Urothelium cell line (cell line): Measurements from ENCODE around the gene LINC01488.

Experiments used
- DNase-seq: peaks from one replicate; pipeline ENCODE4 v3.0.0; 2011; ENCODE audit warnings: low spot score, mixed read lengths
- FAIRE-seq: peaks from 2 replicates; lab custom pipeline; 2011; peaks lifted over from hg19 to GRCh38; lab: Jason Lieb, UNC

The LINC01488 gene

GRCh38 chr11:69489746-69490365, 8.4 kb downstream of the LINC01488 start:
- DNase-seq: no peak
- FAIRE-seq: no peak

GRCh38 chr11:69490516-69490915, 9.1 kb downstream of the LINC01488 start:
- no peak for DNase-seq
- FAIRE-seq: no peak

DNA sequence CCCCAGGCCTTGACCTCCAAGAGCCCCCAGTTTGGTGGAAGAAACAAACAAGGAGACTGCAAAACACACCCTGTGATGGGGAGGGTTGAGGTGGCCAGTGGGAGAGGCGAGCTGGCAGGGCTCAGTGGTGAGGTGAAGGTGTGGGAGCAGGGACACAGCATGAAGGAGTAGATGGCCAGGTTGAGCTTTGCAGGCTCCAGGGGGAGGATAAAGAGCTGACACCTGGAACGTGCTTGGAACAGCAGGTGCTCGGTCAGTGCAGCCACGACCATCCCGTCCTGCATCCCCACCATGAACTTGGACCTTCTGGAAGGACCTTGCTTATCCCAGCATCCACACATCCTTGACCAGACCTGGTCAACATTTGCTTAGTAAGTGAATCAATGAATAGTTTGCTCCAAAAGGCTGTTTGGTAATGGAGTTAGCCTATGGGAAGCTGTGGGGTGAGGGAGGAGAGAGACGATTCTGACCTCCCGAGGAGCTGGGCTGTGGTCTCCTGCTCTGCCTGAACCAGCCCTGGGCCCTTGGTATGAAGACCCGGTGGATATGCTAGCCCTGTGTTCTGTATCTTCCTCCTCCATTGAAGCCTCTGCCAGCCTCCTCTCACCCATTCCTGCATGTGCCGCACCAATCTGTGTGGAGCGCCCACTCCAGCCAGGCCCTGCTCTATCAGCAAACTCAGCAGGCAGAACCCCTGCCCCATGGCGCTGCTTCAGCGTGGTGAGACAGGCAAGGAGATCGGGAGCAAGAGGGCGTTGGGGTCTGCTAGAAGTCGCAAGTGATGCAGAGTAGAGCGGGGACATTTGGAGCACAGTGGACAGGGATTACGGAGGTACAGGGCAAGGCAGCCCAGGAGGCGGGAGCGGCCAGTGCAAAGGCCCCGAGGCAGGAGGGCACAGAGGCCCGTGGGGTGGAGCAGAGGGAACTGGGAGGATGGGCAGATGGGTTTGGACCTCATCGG, 9.9 kb downstream of the LINC01488 start:
- FAIRE-seq (no peak), DNase-seq (no peak)

DNA sequence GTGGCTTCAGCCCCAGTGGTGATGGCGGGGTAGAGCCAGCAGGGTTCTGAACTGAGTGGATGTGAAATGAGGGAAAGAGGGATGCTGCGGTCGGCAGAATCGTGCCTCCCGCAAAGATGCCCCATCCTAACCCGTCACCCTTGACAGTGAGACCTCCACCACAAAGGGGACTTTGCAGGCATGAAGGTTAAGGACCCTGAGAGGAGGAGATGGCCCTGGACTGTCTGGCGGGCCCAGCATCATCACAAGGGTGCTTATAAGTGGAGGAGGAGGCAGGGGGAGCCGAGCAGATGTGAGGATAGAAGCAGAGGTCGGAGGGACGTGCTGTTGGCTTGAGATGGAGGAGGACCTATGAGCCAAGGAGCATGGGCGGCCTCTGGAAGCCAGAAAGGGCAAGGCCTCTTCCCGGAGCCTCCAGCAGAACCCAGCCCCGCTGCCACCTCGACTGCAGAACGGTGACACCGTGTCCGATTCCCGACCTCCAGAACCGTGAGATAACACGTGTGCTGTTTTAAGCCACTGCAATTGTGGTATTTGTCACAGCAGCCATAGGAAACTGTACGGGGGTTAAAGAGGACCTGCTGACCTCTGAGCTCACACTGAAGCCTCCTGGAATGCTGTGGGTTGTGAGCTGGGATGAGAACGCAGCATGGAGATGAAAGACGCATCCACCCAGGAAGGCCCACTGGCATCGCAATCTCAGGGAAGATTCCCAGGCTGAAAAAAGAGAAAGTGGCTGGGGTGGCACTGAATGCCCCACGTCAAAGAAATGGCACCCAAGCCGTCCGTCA, 10.9 kb downstream of the LINC01488 start:
- no peak for FAIRE-seq
- DNase-seq: no peak

- FAIRE-seq (no peak), DNase-seq (no peak)
These were observed 12.7 kb downstream of the LINC01488 start for GRCh38 chr11:69493931-69494821.

- FAIRE-seq: no peak
- DNase-seq: no peak
These were observed 13.4 kb downstream of the LINC01488 start for GRCh38 chr11:69494851-69495250.

DNA sequence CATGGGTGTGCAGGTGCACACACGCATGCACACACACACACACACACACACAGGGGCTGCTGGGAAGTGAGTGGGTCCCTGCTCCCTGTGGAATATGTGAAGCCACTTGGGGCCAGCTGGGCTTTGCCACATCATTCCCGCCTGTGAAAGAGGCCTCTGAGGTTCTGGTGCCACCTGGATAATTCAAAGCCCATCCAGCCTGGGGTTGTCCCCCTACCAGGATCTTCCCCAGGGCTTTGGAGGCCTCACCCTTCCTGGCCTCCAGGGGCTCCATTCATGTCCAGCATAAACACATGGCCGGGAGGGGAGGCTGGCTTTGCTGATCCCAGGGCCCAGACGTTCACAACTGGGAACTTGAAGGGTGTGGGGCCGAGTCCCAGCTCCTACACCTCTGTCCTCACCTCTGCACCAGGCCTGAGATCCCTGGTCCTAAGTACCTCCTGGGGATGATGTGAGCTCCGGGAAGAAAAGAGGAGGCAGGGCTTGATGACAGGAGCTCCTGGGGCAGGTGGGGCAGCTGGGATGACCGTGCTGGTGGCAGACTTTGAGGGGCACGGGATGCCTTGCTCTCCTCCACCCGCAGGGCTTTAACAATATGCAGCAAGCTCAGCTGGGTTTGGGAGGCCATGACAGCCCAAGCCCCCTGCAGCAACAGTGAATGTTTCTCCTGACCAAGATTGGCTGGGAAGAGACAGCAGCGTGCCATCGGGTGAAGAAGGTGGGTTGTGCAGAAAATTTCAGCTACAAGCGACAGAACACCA, 14.2 kb downstream of the LINC01488 start:
- peak; percentile 50 for FAIRE-seq
- DNase-seq: no peak

DNA sequence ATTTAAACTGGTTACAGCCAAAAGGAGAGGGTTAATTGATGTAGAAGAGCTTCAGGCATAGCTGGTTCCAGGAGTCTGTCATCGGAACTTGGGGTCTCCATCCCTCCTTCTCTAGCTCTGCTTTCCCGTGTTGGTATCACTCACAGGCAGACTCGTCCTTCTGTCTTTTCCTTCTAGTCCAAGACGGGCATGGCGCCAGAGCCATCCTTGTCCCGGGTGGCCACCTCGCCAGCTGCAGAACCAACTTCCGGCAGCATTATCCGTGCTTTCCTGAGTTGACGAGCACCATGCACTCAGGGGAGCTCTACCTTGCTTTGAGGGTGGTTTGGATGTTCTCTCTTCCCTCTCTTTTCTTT, 14.7 kb downstream of the LINC01488 start:
- FAIRE-seq: peak; percentile 46
- no peak for DNase-seq

DNA sequence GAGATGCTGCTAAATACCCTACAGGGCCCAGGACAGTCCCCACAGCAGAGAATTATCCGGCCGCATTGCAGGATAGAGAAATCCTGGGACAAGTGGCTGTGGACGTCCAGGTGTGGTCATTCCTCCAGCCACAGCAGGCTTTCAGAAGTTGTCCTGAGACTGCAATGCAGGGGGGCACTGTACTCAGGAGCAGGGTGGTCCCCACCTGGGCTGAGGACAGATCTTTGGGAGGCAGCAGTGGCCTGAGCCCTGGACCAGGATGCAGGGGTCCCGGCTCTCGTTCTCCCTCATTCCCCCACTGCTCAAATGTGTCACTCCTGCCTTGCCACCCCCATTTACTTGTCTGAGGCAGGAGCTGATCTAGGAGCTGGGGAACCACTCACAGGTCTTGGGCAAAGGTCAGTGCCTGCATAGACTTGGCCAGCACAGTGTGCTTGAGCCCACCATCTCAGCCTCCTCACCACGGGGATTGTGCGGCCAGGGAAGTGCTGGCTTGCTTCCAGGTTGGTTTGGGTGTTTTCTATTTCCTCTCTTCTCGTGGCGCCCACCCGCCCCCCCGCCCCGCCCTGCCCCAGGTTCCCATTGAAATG, 15.3 kb downstream of the LINC01488 start:
- DNase-seq (no peak), FAIRE-seq (no peak)

DNA sequence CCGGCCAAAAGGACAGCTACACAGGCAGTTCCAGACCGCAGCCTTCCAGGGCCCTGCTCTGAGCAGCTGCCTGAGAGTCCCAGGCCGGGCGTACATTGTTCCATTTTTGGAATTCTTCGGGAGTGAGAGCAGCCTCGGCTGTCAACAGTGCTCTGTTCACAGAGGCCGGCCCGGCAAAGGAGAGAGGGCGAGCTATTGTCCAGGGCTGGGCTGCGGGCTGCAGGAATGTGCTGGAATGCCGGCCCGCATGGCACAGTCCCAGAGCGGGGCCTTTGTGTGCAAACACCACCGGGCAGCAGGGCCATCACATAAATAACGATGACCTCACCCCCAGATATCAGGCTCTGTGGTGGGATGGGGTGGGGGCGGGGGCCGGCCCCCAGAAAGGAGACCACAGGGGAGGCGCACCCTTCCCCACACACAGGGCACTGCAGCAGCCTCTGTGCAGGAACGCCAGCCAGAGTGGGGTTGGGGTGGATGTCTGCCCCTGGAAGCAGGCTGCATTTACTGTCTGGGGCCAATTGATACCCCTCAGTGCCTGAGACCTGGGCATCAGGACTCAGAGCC, 15.8 kb downstream of the LINC01488 start:
- DNase-seq: peak; percentile 97

GRCh38 chr11:69498614-69499175, 17.2 kb downstream of the LINC01488 start:
- DNase-seq (no peak), FAIRE-seq (peak; percentile 98)

More for the DNA sequence above, 15.8 kb downstream of the LINC01488 start:
- peak; percentile 96 for FAIRE-seq

DNA sequence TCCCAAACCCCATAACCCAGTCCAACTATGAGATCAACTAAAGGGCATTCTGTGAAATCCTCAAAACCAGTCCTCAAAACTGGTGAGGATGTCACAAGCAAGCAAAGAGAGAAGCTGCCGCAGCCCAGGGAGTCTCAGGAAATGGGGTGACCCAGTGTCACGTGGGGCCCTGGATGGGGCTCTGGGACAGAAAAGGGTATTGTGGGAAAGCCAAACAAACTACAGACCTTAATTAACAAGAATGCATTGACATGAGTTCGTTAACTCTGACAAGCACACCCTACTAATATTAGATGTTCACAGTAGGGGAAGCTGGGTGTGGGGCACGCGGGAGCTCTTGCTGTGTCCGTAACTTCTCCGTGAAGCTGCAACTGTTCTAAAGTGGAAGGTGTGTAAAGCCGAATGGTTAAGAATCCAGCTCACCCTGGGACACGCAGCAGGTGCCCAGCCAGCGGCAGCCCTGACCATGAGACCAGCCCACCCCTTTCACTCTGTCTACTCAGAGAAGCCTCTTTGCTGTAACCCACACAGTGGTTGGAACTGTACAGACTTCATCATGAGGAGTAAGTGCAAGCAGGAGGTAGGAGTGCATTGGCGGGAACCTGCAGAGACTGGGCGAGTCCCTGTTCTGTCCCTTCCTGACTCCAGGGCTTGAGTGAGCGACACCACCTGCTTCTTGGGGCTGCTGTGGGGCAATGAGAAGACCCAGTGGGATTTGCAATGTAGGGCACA, 17.9 kb downstream of the LINC01488 start:
- FAIRE-seq (no peak), DNase-seq (no peak)

GRCh38 chr11:69499918-69500284, 18.4 kb downstream of the LINC01488 start:
- DNase-seq (no peak), FAIRE-seq (no peak)

- DNase-seq: no peak
- peak; percentile 42 for FAIRE-seq
These were observed 19.0 kb downstream of the LINC01488 start for GRCh38 chr11:69500285-69501120.

- FAIRE-seq (no peak), DNase-seq (no peak)
These were observed 19.6 kb downstream of the LINC01488 start for GRCh38 chr11:69501121-69501489.

DNA sequence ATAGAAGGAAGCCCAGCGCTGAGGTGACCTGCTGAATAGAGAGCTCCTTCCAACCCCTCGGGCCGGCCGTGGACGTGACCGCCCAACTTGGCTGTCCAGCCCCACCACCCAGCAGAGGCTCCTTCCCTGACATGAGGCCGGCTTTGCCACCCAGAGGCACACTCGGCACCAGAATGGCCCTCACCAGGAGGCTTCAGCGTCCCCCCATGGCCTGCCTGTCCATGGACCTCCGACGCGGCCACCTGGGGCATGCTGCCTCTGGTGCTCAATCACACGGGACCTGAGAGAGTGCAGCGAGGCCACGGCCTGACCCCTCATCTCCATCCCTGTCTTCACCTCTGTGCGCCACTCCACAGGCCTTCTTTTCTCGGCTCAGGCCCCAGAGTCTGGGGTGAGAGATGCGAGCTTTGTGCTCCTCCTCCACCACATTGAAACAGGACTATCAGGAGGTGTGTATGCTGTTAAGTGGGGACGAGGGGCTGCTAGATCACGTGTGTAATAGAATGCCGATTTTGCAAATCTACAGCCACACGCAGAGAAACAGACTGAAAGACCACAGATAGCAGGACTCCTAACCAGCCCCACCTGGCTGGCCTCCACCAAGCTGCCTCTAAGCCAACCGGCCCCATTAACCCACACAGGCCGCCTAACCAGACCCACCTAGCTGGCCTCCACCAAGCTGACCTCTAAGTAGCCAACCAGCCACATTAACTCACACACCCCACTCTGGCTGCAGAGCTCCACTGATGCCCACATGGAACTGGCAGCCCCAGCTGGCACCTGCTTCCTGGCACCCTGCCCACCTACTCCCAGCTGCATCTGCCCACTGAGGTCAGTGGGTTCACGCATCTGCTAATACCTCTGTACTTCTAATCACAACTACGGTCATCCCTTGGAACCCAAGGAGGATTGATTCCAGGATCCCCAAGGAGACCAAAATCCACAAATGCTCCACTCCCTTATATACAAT, 20.7 kb downstream of the LINC01488 start:
- DNase-seq (no peak), FAIRE-seq (peak; percentile 71)
